ENCODE data around the gene ENPP3. TPM values are rescaled to one million over a fixed set of nuclear protein-coding genes. Genes with fewer than 3 reads are reported as not detected.

ENPP3 gene
- total and polyA plus RNA-seq, 2 experiments from 2014 or later, result not detected

DNA sequence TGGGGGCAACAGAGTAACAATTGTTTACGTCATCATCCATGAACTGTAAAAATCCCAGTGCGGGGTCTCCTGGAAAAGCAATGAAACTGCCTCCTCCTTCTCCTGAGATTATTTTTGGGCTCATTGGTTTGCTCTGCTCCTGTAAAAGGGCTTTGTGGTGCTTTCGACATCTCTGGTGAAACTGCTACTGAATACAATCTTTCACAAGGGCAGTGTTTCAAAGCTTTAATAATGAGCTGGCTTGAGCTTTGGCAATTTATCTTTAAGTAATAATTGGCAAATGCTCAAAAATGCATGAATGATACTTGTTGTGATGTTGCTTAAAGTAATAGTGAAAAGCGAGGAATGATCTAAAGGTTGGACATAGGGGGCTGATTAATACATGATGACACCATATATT, 127.2 kb downstream of the ENPP3 start:
- Histone ChIP-seq H3K4me1 (ENCODE audit: insufficient read depth) (no peaks in the 10 kb centered on the region), H3K4me3 (no peak overlapping the region), H3K4me2 (no peak overlapping the region), H3K27ac (ENCODE audit: low read depth) (no peak overlapping the region), H3F3A (replicated peaks; ENCODE audit: low read depth) (no peaks in the 10 kb centered on the region), H3K79me2 (replicated peaks; ENCODE audit: insufficient read depth) (no peaks in the 10 kb centered on the region), H4K20me1 (replicated peaks; ENCODE audit: insufficient read depth) (no peaks in the 10 kb centered on the region), H2AFZ (no peak overlapping the region), H3K36me3 (ENCODE audit: insufficient read depth) (no peaks in the 10 kb centered on the region), H3K9me2 (ENCODE audit: insufficient read depth) (no peaks in the 10 kb centered on the region), H3K27me3 (ENCODE audit: insufficient read depth) (no peaks in the 10 kb centered on the region)
- no peak overlapping the region for H3K4me3 Mint-ChIP-seq
- ATAC-seq (no peak), DNase-seq (ENCODE audit: low spot score) (no peak)
- peaks cover 2% of the 10 kb centered on the region for H3K27me3 Mint-ChIP-seq (ENCODE audit: insufficient read depth, low read depth, poor library complexity)
- H3K27ac Mint-ChIP-seq, result no peak overlapping the region
- peaks cover 4% of the 10 kb centered on the region; the same call in 2 of the 3 replicates for H3K4me1 Mint-ChIP-seq
- H3K9me3 Mint-ChIP-seq, result no peaks in the 10 kb centered on the region
- no peaks in the 10 kb centered on the region for H3K36me3 Mint-ChIP-seq (ENCODE audit: low read depth)
- TF ChIP-seq POLR2AphosphoS5 (IDR thresholded peaks at IDR 0.05; ENCODE audit: low read depth) (no peak), EZH2phosphoT487 (IDR thresholded peaks at IDR 0.05; ENCODE audit: unreplicated experiment) (no peak), ZNF114 (CRISPR knock-in tag; IDR thresholded peaks at IDR 0.05) (no peak), EZH2 (IDR thresholded peaks at IDR 0.05; ENCODE audit: low read depth, unreplicated experiment) (no peak), STAT1 (IDR thresholded peaks at IDR 0.05; ENCODE audit: unreplicated experiment) (no peak), CTCF (conservative IDR thresholded peaks at IDR 0.05; ENCODE audit: low read depth in 2 of 2) (no peak), ETS1 (IDR thresholded peaks at IDR 0.05) (no peak), JUNB (IDR thresholded peaks at IDR 0.05; ENCODE audit: unreplicated experiment) (no peak), CREB1 (CRISPR knock-in tag; IDR thresholded peaks at IDR 0.05; ENCODE audit: low read depth) (no peak)
- TF ChIP-seq, protein P1, sequence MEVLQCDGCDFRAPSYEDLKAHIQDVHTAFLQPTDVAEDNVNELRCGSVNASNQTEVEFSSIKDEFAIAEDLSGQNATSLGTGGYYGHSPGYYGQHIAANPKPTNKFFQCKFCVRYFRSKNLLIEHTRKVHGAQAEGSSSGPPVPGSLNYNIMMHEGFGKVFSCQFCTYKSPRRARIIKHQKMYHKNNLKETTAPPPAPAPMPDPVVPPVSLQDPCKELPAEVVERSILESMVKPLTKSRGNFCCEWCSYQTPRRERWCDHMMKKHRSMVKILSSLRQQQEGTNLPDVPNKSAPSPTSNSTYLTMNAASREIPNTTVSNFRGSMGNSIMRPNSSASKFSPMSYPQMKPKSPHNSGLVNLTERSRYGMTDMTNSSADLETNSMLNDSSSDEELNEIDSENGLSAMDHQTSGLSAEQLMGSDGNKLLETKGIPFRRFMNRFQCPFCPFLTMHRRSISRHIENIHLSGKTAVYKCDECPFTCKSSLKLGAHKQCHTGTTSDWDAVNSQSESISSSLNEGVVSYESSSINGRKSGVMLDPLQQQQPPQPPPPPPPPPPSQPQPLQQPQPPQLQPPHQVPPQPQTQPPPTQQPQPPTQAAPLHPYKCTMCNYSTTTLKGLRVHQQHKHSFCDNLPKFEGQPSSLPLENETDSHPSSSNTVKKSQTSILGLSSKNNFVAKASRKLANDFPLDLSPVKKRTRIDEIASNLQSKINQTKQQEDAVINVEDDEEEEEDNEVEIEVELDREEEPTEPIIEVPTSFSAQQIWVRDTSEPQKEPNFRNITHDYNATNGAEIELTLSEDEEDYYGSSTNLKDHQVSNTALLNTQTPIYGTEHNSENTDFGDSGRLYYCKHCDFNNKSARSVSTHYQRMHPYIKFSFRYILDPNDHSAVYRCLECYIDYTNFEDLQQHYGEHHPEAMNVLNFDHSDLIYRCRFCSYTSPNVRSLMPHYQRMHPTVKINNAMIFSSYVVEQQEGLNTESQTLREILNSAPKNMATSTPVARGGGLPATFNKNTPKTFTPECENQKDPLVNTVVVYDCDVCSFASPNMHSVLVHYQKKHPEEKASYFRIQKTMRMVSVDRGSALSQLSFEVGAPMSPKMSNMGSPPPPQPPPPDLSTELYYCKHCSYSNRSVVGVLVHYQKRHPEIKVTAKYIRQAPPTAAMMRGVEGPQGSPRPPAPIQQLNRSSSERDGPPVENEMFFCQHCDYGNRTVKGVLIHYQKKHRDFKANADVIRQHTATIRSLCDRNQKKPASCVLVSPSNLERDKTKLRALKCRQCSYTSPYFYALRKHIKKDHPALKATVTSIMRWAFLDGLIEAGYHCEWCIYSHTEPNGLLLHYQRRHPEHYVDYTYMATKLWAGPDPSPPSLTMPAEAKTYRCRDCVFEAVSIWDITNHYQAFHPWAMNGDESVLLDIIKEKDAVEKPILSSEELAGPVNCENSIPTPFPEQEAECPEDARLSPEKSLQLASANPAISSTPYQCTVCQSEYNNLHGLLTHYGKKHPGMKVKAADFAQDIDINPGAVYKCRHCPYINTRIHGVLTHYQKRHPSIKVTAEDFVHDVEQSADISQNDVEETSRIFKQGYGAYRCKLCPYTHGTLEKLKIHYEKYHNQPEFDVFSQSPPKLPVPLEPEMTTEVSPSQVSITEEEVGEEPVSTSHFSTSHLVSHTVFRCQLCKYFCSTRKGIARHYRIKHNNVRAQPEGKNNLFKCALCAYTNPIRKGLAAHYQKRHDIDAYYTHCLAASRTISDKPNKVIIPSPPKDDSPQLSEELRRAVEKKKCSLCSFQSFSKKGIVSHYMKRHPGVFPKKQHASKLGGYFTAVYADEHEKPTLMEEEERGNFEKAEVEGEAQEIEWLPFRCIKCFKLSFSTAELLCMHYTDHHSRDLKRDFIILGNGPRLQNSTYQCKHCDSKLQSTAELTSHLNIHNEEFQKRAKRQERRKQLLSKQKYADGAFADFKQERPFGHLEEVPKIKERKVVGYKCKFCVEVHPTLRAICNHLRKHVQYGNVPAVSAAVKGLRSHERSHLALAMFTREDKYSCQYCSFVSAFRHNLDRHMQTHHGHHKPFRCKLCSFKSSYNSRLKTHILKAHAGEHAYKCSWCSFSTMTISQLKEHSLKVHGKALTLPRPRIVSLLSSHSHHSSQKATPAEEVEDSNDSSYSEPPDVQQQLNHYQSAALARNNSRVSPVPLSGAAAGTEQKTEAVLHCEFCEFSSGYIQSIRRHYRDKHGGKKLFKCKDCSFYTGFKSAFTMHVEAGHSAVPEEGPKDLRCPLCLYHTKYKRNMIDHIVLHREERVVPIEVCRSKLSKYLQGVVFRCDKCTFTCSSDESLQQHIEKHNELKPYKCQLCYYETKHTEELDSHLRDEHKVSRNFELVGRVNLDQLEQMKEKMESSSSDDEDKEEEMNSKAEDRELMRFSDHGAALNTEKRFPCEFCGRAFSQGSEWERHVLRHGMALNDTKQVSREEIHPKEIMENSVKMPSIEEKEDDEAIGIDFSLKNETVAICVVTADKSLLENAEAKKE (CRISPR knock-in tag; IDR thresholded peaks at IDR 0.05), result no peak
